ENCODE data around the gene CYP27B1. TPM values are rescaled to one million over a fixed set of nuclear protein-coding genes. Genes with fewer than 3 reads are reported as not detected.

The CYP27B1 gene
- total RNA-seq, 1 donor from 2014 or later = 1.6 TPM

DNA sequence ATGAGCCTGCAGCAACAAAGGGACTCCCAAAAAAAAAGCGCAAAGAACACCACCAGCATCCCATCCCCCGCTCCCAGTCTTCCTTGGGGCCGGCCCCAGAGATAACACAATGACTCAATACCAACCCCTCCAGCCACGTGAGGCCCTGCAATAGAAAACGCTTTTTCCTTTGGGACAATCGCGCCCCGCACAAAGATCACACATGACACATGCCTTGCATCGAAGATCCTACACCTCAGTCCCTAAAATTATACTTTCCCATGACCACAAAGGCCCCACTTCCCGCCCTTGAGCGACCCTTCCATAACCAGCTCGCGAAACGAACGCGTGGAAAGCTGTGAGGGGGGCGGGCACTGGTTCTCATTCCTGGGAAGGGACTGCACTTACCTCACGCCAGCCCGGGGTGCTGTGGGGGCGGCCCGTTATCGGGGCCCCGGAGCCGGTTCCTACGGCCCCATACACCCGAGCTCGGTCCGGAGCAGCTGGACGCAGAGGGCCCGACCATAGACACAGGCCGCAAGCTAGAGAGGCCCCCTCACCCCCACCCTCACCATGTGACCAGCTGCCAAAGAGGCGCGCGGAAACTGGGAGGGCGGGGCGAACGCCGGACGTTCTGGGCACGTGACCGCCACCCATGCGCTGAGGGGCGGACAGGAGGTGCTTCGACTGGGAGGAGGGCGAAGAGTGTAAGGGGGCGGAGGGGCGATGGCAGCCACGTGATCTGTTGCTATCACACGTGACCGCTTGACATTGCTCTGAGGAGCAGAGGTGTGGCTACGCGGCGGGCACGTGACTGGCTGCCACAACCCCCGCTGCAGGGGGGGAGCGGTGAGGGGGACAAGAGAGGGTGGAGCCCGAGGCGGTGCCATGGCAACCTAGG is 14.8 kb downstream of the CYP27B1 start, which contains the start of gene CDK4:
Gene CDK4, minus strand, starts transcription at position 523 of the 880 bp plus-strand sequence. CDS start 593 bp downstream, outside the sequence.
- DNase-seq (ENCODE audit: low spot score) = peak; percentile 100

DNA sequence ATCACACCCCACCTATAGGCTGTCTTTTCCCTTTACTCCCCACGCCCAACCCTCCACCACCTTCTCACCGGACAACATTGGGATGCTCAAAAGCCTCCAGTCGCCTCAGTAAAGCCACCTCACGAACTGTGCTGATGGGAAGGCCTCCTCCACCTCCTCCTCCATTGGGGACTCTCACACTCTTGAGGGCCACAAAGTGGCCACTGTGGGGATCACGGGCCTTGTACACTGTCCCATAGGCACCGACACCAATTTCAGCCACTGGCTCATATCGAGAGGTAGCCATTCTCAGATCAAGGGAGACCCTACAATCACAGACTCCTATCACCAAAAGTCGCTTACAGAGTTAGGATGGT is 15.5 kb downstream of the CYP27B1 start:
- no peak for DNase-seq (ENCODE audit: low spot score)

DNA sequence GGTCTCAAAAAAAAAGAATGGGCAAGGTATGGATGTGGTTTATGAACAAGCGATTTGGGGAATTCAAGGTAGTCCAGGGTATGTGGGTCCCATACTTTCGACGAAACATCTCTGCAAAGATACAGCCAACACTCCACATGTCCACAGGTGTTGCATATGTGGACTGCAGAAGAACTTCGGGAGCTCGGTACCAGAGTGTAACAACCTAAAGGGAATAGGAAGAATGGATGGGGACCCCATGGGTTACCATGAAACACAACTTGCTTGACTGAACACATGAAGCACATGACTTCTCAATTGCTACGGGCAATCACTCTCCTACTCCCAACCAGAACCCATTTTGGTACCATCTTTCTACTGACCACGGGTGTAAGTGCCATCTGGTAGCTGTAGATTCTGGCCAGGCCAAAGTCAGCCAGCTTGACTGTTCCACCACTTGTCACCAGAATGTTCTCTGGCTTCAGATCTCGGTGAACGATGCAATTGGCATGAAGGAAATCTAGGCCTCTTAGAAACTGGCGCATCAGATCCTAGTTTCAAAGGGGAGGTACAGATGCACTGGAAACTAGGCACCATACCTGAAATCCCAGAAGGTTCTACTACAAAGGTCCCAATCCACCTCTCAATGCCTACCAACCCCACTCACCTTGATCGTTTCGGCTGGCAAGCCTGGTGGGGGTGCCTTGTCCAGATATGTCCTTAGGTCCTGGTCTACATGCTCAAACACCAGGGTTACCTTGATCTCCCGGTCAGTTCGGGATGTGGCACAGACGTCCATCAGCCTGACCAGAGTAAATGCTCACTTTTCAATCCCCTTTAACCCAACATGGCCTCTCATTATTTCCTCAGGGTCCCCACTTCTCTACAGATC is 16.1 kb downstream of the CYP27B1 start:
- DNase-seq (ENCODE audit: low spot score) = no peak

DNA sequence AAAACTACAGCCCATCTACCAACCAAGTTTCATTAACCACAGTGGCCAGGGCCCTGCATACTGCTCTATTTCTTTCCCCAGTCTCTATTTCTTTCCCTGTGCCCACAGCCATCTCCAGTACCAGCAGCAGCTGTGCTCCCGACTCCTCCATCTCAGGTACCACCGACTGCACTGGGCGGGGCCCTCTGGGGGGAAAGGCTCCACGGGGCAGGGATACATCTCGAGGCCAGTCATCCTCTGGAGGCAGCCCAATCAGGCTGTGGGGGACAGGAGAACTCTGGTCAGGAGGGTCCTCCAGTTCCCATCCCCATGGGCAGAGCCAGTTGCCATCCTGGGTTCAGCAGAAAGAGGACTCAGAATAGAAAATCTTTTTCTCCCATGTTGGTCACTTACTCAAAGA is 17.8 kb downstream of the CYP27B1 start:
- DNase-seq (ENCODE audit: low spot score) = no peak

DNA sequence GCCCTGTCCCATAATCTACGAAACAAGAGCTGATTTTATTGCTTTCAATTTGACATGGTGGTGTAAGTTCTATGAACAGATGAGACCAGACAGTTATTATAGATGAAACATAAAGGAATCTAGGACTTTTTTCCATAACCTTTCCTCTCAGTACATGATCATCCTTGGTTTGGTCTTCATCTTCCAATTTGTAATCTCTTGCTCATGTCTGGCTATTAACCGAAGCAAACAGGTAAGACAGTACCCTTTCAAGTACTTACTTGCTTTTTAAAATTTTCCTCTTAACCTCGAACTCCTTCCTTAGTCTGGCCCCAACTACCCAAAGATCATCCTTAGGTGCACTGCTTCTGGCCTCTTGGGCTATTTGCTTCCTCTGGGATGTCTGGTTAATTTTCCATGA is 20.9 kb downstream of the CYP27B1 start:
- DNase-seq (ENCODE audit: low spot score) = no peak

DNA sequence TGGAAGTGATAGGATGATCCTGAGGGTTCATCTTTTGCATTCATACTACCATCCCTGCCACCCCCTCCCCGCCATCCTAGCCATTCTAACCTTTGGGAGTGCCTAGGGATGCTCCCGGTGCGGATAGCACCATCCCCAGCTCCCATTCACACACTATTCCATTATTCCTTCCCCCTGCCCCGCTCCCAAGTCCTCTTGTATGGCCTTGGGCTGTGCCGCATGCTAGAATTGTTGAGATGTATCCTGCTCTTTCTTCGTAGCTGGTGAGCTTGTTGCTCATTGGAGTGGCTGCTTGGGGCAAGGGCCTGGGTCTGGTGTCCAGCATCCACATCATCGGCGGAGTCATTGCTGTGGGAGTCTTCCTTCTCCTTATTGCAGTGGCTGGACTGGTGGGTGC is 21.4 kb downstream of the CYP27B1 start:
- DNase-seq (ENCODE audit: low spot score) = no peak

DNA sequence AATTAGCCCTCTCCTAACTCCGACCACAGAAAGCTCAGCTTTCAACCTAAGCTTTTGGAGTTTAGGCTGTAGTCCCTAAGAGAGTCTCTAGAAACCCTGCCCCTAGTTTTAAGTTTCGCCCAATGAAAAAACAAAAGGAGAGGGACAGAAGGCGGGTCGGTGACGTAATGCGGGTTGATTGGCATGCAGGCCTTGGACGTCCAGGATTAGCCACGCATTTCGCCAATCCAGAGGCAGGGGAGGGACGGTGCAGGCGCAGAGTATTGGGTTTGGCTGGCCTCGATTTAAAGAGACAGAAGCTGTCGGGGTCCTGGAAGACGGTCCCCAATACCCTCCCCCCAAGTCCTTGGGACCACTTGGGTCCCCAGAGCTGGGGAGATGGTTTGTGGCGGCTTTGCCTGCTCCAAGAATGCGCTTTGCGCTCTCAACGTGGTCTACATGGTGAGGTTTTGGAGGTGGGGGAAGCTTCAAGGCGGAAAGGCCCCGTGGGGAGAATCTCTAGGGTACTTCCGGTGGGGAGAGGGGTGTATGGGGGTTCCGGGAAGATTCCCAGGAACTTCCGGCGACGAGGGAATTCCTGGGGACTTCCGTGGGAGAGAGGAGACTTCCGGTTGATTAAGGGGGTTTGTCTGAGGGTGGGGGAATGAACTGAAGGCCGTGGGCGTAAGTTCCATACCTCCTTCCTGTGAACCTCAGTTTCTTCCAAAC is 21.9 kb downstream of the CYP27B1 start, which contains the start of gene TSPAN31:
Gene TSPAN31, plus strand, starts transcription at position 263 of the 708 bp plus-strand sequence. Its CDS starts 116 bp downstream, at position 379.
- DNase-seq (ENCODE audit: low spot score) = peak; percentile 98

DNA sequence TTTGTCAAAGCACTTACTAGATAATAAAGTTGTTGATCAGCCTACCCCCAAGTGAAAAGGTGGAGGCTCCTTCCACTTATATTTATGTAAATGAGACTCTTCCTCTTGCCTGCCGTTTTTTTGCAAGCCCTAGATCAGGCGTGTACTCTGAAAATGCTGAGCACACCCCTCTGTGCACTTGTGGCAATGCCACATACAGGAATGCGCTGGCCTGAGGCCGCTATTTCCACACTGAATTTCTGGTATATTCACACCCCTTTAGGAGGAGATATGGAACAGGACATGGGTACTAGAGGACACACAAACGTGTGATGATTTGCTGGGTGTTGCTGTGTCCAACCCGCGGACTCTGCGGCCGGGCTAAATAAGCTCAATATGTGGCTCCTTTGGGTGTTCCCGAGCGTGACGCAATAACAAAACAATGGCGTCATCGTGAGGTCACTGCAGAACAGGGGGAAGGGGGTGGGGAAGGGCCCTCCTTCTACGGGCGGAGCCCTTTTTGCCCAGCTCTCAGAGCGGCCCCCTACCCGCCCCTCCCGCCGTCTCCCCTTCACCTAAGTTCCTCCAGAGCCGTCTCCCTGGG is 22.6 kb downstream of the CYP27B1 start:
- peak; percentile 80 for DNase-seq (ENCODE audit: low spot score)

DNA sequence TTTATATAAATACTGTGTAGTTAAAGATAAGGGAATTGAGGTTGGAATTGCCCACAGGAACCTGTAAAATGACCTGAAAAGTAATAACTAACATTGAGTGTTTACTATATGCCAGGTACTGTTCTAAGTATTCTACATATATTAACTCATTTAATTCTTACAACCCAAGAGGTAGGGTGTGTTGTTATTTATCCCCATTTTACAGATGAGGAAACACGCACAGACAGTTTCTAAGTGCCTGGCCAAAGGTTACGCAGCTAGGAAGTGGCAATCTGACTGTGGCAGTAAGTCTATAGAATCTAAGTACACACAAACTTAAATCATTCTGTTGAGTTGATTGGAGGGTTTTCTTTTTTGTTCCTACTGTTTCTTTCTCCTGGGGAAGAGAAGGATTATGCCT is 23.1 kb downstream of the CYP27B1 start:
- no peak for DNase-seq (ENCODE audit: low spot score)

DNA sequence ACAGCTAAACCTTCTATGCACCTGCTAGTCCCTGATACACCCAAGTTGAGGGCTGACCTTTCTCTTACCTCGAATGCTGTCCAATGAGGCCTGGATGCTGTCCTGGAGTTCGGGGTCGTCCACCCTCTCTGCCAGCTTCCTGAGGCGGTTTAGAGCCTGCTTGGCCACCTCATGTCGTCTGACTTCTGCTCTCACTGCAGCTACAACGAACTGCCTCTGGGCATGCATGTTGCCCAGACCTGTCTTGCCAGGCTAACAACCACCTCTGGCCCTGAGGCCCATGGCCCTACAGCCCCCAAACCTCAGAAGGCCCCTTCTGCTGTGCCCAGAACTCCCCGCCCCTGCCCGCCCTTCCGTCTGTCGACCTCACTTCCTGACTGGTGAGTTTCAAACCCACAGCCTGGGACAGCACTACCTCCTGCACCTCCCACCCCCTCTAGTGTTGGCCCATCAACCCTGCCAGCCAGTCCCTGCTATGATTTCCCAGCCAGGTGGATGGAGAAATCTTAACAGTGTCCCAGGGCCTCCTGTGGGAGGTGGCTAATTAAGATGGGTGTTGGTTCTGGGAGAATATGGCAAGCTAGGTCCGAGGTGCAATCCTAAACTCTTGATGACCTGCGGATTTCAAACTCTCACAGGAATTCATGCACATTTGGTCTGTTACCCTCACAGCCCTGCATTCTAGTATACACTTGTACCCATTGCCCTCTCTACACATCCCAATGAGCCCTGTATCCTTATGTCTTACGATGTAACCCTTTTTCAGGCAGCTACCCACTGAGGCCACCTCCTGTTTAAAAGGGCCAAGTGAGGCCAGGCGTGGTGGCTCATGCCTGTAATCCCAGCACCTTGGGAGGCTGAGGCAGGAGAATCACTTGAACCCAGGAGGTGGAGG is 24.8 kb downstream of the CYP27B1 start:
- no peak for DNase-seq (ENCODE audit: low spot score)

DNA sequence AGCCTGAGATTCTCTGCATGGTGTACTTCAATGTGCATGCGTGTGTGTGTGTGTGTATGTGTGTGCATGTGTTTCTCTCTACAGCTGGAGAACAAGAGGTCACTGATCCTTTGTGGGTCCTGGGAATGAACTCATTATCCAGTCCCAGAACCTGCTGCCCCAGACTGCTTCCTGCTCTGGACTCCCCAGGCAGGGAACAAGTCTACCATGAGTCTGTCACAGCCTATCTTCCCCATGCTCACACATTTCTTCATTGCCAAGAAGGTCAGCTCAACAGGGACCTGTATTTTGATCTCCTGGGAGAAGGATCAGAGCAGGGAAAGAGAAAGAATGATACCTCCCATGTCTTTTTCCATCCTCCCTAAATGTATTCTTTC is 25.5 kb downstream of the CYP27B1 start:
- DNase-seq (ENCODE audit: low spot score) = no peak

DNA sequence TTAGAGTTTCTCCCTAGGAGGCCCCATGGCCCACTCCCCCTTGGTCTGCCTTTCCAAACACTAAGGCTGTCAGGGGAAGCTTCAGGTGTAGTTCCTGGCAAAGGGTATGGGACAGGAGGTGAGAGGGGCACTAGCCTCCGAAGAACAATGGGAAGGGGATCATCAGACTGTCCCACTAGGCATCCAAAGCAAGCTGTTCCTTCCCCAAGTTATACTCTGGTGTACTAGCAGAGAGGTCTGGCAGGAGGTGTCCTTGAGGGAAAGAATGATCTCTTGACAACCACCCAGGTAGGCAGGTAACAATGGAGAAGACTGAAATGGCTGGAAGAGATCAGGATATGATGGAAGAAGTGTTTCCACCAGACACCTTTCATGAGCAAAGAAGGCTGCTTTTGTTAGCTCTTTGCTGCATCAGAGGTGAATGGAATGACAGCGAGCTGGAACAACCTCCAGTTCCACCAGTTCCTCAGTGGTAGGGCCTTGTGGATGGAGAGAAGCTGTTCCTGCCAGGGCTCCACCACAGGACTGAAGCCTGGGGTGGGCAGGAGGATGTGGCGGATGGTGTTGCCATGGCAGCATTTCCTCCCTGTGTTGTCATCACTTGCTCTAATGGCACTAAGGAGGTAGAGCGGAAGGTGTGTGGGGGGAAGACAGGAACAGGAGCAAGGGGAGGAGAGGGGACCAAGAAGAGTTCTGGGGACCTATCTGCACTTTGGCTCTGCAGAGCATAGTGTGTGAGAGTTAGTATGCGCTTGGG is 26.0 kb downstream of the CYP27B1 start:
- DNase-seq (ENCODE audit: low spot score) = no peak

DNA sequence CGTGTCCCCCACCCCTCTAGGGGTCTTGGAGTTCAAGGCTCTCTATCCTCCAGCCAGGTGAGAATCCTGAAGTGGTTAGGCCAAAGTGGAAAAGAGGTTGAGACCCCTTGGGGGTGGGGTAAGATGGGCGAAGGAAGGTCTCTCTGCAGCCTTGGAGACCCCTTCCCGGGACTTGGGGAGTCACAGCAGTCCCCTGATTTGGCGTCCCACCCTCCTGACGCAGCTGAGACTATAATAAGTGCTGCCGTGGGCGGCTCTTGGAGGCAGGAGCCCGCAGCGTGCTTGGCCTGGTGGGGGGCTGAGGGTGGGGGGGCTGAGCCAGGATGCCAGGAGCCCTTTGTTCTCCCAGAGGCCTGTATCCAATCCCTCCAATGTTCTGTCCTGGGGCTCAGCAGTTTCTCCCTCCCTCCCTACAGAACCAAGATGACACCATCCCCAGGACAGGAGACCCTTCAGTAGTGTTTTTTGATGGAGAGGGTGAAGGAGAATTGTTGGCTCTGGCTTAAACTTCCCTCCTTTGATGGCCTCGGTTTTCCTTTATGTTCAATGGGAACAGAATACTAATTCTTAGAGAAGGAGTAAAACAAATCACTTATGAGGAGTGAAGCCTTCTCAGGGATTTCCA is 26.9 kb downstream of the CYP27B1 start:
- no peak for DNase-seq (ENCODE audit: low spot score)

DNA sequence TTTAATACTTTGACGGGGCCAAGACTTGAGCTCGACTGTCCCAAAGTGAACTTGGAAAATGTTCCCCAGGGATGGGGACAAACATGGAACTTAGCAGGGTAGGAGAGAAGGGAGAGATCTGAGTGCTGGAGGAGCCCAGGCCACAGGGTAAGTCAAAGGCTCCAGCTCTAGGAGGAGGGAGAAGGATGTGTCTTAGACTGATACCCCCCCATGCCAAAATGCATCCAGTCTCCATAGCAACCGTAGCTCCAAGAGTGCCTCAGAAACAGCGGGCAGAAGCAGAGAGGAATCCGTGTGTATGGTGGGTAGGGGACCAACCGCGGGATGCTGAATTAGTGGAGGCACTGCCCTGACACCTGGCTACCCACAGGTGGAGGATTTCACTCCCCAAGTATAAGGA is 27.5 kb downstream of the CYP27B1 start:
- no peak for DNase-seq (ENCODE audit: low spot score)

DNA sequence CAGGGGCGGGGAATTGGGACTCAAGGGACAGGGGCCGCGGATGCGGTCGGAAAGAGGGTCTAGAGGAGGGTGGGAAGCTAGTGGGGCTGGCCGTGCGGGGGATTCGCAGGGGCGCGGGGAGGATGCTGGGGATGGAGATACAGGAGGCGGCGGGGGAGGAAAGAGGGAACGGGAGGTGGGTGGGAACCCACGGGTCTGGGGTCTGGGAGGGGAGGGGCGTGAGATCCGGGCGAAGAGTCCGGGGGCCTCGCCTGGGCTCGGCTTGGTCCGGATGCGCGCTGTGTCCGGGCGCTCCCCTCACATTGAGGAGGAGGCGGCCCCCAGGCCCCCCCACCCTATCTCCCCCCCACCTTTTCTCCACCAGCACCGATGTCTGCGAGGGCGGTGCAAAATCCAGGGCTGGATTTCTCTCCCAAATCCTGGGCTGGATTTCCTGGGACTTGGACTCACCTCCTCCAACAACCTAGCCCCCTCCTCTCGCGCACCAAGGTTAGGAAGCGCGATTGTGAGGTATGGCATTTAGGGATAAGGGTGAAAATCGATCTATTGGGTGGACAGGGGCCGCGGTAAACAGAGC is 28.1 kb downstream of the CYP27B1 start, which contains the start of gene AGAP2:
Gene AGAP2, minus strand, starts transcription at position 82 of the 577 bp plus-strand sequence. CDS start 496 bp downstream, outside the sequence.
- no peak for DNase-seq (ENCODE audit: low spot score)

DNA sequence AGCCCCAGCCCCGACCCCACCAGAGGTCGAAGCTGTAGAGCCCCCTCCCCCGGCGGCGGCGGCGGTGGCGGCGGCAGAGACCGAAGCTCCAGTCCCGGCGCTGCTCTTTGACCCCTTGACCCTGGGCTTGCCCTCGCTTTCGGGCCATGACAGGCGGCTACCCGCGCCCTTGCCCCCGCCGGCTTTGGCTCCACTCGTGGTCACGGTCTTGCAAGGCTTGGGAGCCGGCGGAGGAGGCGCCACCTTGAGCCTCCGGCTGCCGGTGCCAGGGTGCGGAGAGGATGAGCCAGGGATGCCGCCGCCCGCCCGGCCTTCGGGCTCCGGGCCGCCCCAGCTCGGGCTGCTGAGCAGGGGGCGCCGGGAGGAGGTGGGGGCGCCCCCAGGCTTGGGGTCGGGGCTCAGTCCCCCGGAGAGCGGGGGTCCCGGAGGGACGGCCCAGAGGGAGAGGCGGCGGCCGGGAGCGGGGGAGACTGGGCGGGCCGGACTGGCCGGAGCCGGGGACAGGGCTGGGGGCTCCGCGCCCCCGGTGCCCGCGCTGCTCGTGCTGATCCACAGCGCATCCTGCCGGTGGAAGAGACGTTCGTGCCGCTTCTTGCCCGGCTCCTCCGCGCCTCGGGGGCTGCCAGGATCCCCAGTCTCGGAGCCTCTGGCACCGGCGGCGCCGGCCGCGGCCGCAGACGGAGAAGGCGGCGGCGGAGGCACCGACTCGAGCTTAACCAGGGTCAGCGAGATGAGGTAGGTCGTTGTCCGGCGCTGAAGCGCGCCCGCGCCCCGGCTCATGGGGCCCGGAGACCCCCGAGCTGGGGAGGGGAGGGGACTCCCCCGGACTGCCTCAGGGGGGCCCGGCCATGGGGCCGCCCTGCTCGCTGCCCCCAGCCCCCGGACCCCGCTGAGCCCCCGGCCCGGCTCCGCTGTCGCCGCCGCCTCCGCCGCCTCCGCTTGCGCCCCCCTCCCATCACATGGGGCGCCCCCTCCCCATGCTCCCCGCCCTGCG is 29.1 kb downstream of the CYP27B1 start:
- no peak for DNase-seq (ENCODE audit: low spot score)

DNA sequence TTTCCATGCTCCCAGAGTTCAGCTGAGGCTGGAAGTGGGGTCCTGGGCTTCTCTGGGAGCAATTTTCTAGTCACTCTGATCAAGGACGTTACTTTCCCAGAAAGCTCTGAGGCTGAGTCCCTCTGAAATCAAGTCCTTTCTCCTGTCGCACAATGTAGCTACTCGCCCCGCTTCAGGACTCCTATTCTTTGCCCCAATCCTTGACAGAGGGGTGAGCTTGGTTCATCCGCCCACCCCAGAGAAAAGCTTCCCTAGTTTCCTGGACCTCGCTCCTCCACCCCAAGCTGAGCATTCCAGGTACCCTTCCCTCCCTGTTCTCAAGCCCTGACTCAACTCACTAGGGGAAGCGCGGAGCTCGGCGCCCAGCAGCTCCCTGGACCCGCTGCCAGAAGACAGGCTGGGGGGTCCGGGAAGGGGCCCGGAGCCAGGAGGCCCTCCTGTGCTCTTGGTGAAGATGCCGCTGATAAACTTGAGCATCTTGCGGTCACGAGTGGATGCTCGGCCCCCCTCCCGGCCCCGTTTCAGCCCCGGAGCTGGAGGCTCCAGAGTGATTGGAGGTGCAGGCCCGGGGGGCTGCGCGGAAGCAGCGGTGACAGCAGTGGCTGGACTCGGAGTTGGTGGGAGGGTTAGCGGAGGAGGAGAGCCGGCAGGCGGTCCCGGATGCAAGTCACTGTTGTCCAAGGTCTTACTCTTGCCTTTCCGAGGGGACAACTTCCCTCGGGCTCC is 30.0 kb downstream of the CYP27B1 start:
- no peak for DNase-seq (ENCODE audit: low spot score)
